Nephron (organoid): Measurements from ENCODE around the gene PNPLA6.
A peak's percentile ranks its signal among the peaks of the same experiment; 100 is the strongest.

Experiments used
- H3K27ac Mint-ChIP-seq, 3 experiments: 2 replicates each; pipeline ENCODE4 v1.8.0; 2020; ENCODE audit warnings: mixed read lengths in 3 of 3, mild to moderate bottlenecking in 2 of 3, moderate library complexity in 1 of 3
- H3K27me3 Mint-ChIP-seq: 2 replicates; pipeline ENCODE4 v1.8.0; 2021; ENCODE audit warnings: low read depth, mild to moderate bottlenecking, moderate library complexity, mixed read lengths
- H3K36me3 Mint-ChIP-seq: 2 replicates; pipeline ENCODE4 v1.8.0; 2020; ENCODE audit warnings: low read depth, mixed read lengths
- H3K4me1 Mint-ChIP-seq: 2 replicates; pipeline ENCODE4 v1.8.0; 2020; ENCODE audit warnings: mixed read lengths
- H3K4me3 Mint-ChIP-seq, 3 experiments: 2 replicates each; pipeline ENCODE4 v1.8.0; 2020; ENCODE audit warnings: mild to moderate bottlenecking in 3 of 3, mixed read lengths in 3 of 3, moderate library complexity in 2 of 3
- H3K9me3 Mint-ChIP-seq: 2 replicates; pipeline ENCODE4 v1.8.0; 2020; ENCODE audit warnings: mixed read lengths
- CTCF ChIP-seq, 3 experiments: fragments of 200-600 bp; sonication (generic); IDR thresholded peaks; one replicate each; pipeline ENCODE4 v1.5.0; 2021; ENCODE audit warnings: antibody characterized with exemption in 3 of 3; ENCODE audit not compliant: unreplicated experiment in 3 of 3

PNPLA6 gene

GRCh38 chr19:7597689-7598088, 62.2 kb downstream of the PNPLA6 start:
- Mint-ChIP-seq H3K27ac (no peak overlapping the region), H3K4me1 (no peaks in the 10 kb centered on the region), H3K27me3 (peaks cover 54% of the 10 kb centered on the region), H3K36me3 (no peaks in the 10 kb centered on the region), H3K4me3 (peak overlapping the region; percentile 79 to 80 (median 80)), H3K9me3 (no peaks in the 10 kb centered on the region)
- TF ChIP-seq CTCF (IDR thresholded peaks at IDR 0.05; ENCODE audit: unreplicated experiment in 3 of 3) = no peak

- Mint-ChIP-seq H3K27ac (no peak overlapping the region), H3K9me3 (no peaks in the 10 kb centered on the region), H3K27me3 (peaks cover 50% of the 10 kb centered on the region), H3K4me1 (no peaks in the 10 kb centered on the region), H3K4me3 (peak overlapping the region; percentile 79 to 80 (median 80)), H3K36me3 (no peaks in the 10 kb centered on the region)
- TF ChIP-seq CTCF (IDR thresholded peaks at IDR 0.05; ENCODE audit: unreplicated experiment in 3 of 3) = no peak
These were observed 62.7 kb downstream of the PNPLA6 start for GRCh38 chr19:7598180-7598579.

- Mint-ChIP-seq H3K36me3 (peaks cover 4% of the 10 kb centered on the region), H3K9me3 (no peaks in the 10 kb centered on the region), H3K4me3 (no peak overlapping the region), H3K27ac (no peak overlapping the region), H3K4me1 (no peaks in the 10 kb centered on the region), H3K27me3 (peaks cover 27% of the 10 kb centered on the region)
- no peak for TF ChIP-seq CTCF (IDR thresholded peaks at IDR 0.05; ENCODE audit: unreplicated experiment in 3 of 3)
These were observed 65.2 kb downstream of the PNPLA6 start for GRCh38 chr19:7600721-7601120.

- H3K4me1 Mint-ChIP-seq = no peaks in the 10 kb centered on the region
- peaks cover 16% of the 10 kb centered on the region for H3K27me3 Mint-ChIP-seq
- no peak for TF ChIP-seq CTCF (IDR thresholded peaks at IDR 0.05; ENCODE audit: unreplicated experiment in 3 of 3)
- no peak overlapping the region for H3K27ac Mint-ChIP-seq
- H3K4me3 Mint-ChIP-seq = no peak overlapping the region
- H3K9me3 Mint-ChIP-seq = no peaks in the 10 kb centered on the region
- H3K36me3 Mint-ChIP-seq = peaks cover 4% of the 10 kb centered on the region
These were observed 66.9 kb downstream of the PNPLA6 start for GRCh38 chr19:7602240-7602934.

- Mint-ChIP-seq H3K27ac (no peak overlapping the region), H3K27me3 (peaks cover 10% of the 10 kb centered on the region), H3K9me3 (no peaks in the 10 kb centered on the region), H3K36me3 (peaks cover 4% of the 10 kb centered on the region), H3K4me1 (no peaks in the 10 kb centered on the region), H3K4me3 (no peak overlapping the region)
- no peak for TF ChIP-seq CTCF (IDR thresholded peaks at IDR 0.05; ENCODE audit: unreplicated experiment in 3 of 3)
These were observed 67.5 kb downstream of the PNPLA6 start for GRCh38 chr19:7602935-7603497.

- peaks cover 4% of the 10 kb centered on the region for H3K36me3 Mint-ChIP-seq
- H3K4me1 Mint-ChIP-seq = no peaks in the 10 kb centered on the region
- TF ChIP-seq CTCF (IDR thresholded peaks at IDR 0.05; ENCODE audit: unreplicated experiment in 3 of 3) = no peak
- H3K4me3 Mint-ChIP-seq = no peak overlapping the region
- no peaks in the 10 kb centered on the region for H3K9me3 Mint-ChIP-seq
- peaks cover under 1% of the 10 kb centered on the region for H3K27me3 Mint-ChIP-seq
- no peak overlapping the region for H3K27ac Mint-ChIP-seq
These were observed 68.4 kb downstream of the PNPLA6 start for GRCh38 chr19:7603919-7604318.
